IMR-90 (cell line): ENCODE data around the gene PRSS21. TPM values are rescaled to one million over a fixed set of nuclear protein-coding genes. Genes with fewer than 3 reads are reported as not detected.

Experiments used
- ATAC-seq: fragments of 200-7000 bp; cut with Tn5 transposase; 2 replicates; pipeline ENCODE4 v1.9.1; 2020; ENCODE audit warnings: low read depth, mild to moderate bottlenecking, moderate library complexity
- BruUV-seq: library from RNA; stranded (reverse); fragments of 400-500 nt; replicated peaks from 2 replicates; lab custom pipeline; 2021; lab: Mats Ljungman, UMichigan
- CTCF ChIA-PET: fragments of 300-600 bp; formaldehyde crosslinking; extraction: SDS; loops from one replicate; lab custom pipeline; 2021; ENCODE audit warnings: antibody characterized with exemption; lab: Yijun Ruan, JAX
- POLR2A ChIA-PET: fragments of 300-600 bp; sonication (Branson Sonifier 250); formaldehyde crosslinking; loops from one replicate; lab custom pipeline; 2022; ENCODE audit warnings: antibody characterized with exemption; ENCODE audit not compliant: unreplicated experiment; lab: Charles Lee
- DNase-seq: peaks from one replicate; pipeline ENCODE4 v3.0.0; 2013
- H2AFZ ChIP-seq: replicated peaks from 2 replicates; pipeline ENCODE3; 2013; ENCODE audit warnings: low read length, mild to moderate bottlenecking; ENCODE audit not compliant: poor library complexity
- H2AK5ac ChIP-seq: 2 replicates; pipeline ENCODE4 v1.6.1; 2013; ENCODE audit warnings: low read depth, low read length, inconsistent platforms
- H2AK9ac ChIP-seq: replicated peaks from 2 replicates; pipeline ENCODE3; 2013; ENCODE audit warnings: mild to moderate bottlenecking, low read depth, low read length, moderate library complexity; ENCODE audit not compliant: poor library complexity
- H2BK120ac ChIP-seq: 2 replicates; pipeline ENCODE4 v1.6.1; 2013; ENCODE audit warnings: low read depth, low read length, inconsistent platforms
- H2BK15ac ChIP-seq: 3 replicates; pipeline ENCODE4 v1.6.1; 2013; ENCODE audit warnings: low read depth, low read length, inconsistent platforms
- H2BK20ac ChIP-seq: 2 replicates; pipeline ENCODE4 v1.6.1; 2013; ENCODE audit warnings: low read depth, mild to moderate bottlenecking, inconsistent platforms, low read length, moderate library complexity
- H2BK5ac ChIP-seq: 2 replicates; pipeline ENCODE4 v1.6.1; 2013; ENCODE audit warnings: mild to moderate bottlenecking, low read depth, low read length, inconsistent platforms; ENCODE audit not compliant: poor library complexity, severe bottlenecking
- H3K14ac ChIP-seq: replicated peaks from 2 replicates; pipeline ENCODE4 v1.6.1; 2013; ENCODE audit warnings: low read depth, low read length, inconsistent platforms
- H3K18ac ChIP-seq: 2 replicates; pipeline ENCODE4 v1.6.1; 2013; ENCODE audit warnings: low read depth, low read length, control low read depth
- H3K23ac ChIP-seq: 2 replicates; pipeline ENCODE4 v1.6.1; 2013; ENCODE audit warnings: low read depth, low read length, inconsistent platforms
- H3K27ac ChIP-seq: 2 replicates; pipeline ENCODE4 v1.5.1; 2013; ENCODE audit warnings: mild to moderate bottlenecking, control low read depth, low read length; ENCODE audit not compliant: insufficient read depth
- H3K27me3 ChIP-seq: 2 replicates; pipeline ENCODE4 v1.6.1; 2013; ENCODE audit warnings: low read length; ENCODE audit not compliant: control insufficient read depth, insufficient read depth
- H3K36me3 ChIP-seq: 2 replicates; pipeline ENCODE4 v1.6.1; 2013; ENCODE audit warnings: low read length, mixed read lengths; ENCODE audit not compliant: control insufficient read depth, insufficient read depth
- H3K4ac ChIP-seq: 2 replicates; pipeline ENCODE4 v1.6.1; 2013; ENCODE audit warnings: low read depth, low read length, inconsistent platforms
- H3K4me1 ChIP-seq: 2 replicates; pipeline ENCODE4 v1.6.1; 2013; ENCODE audit warnings: low read length, mixed read lengths; ENCODE audit not compliant: control insufficient read depth, insufficient read depth
- H3K4me2 ChIP-seq: 2 replicates; pipeline ENCODE4 v1.6.1; 2013; ENCODE audit warnings: low read depth, mild to moderate bottlenecking, control low read depth, low read length, moderate library complexity
- H3K4me3 ChIP-seq: 2 replicates; pipeline ENCODE4 v1.5.1; 2013; ENCODE audit warnings: low read depth, mild to moderate bottlenecking, control low read depth, low read length, moderate library complexity; ENCODE audit not compliant: insufficient read depth
- H3K56ac ChIP-seq: 2 replicates; pipeline ENCODE4 v1.6.1; 2013; ENCODE audit warnings: low read length, inconsistent platforms; ENCODE audit not compliant: insufficient read depth; ENCODE audit errors: extremely low read depth
- H3K79me1 ChIP-seq, 2 experiments: 2 replicates each; pipeline ENCODE4 v1.6.1; 2013; ENCODE audit warnings: low read length in 2 of 2, inconsistent platforms in 1 of 2, low read depth in 1 of 2
- H3K9ac ChIP-seq: 2 replicates; pipeline ENCODE4 v1.6.1; 2013; ENCODE audit warnings: low read depth, low read length, control low read depth
- H3K9me1 ChIP-seq: 2 replicates; pipeline ENCODE4 v1.6.1; 2013; ENCODE audit warnings: low read length, inconsistent platforms; ENCODE audit not compliant: insufficient read depth
- H3K9me3 ChIP-seq: 2 replicates; pipeline ENCODE4 v1.6.1; 2013; ENCODE audit warnings: low read length; ENCODE audit not compliant: control insufficient read depth, insufficient read depth
- H4K20me1 ChIP-seq: 2 replicates; pipeline ENCODE4 v1.6.1; 2013; ENCODE audit warnings: low read length, inconsistent platforms; ENCODE audit not compliant: insufficient read depth
- H4K5ac ChIP-seq: 2 replicates; pipeline ENCODE4 v1.6.1; 2013; ENCODE audit warnings: mild to moderate bottlenecking, low read depth, low read length, control low read depth
- H4K8ac ChIP-seq, 2 experiments: 2 replicates each; pipeline ENCODE4 v1.6.1; 2013; ENCODE audit warnings: low read depth in 2 of 2, low read length in 2 of 2, control low read depth in 1 of 2, inconsistent platforms in 1 of 2
- H4K91ac ChIP-seq: 2 replicates; pipeline ENCODE4 v1.6.1; 2013; ENCODE audit warnings: low read depth, low read length, inconsistent platforms; ENCODE audit not compliant: insufficient read depth
- MAFK ChIP-seq: IDR thresholded peaks from 2 replicates; pipeline ENCODE4 v1.6.1; 2012; ENCODE audit warnings: low read depth, low read length, improper control_type of control experiment
- MAZ ChIP-seq: IDR thresholded peaks from 2 replicates; pipeline ENCODE4 v1.6.1; 2012; ENCODE audit warnings: low read depth, mild to moderate bottlenecking, low read length, improper control_type of control experiment, moderate library complexity, borderline replicate concordance
- POLR2A ChIP-seq: IDR thresholded peaks from 2 replicates; pipeline ENCODE4 v1.6.1; 2012; ENCODE audit warnings: mild to moderate bottlenecking, low read depth, low read length
- RAD21 ChIP-seq: IDR thresholded peaks from 2 replicates; pipeline ENCODE4 v1.6.1; 2012; ENCODE audit warnings: low read length, improper control_type of control experiment
- RFX5 ChIP-seq: IDR thresholded peaks from 2 replicates; pipeline ENCODE4 v1.8.0; 2012; ENCODE audit warnings: low read depth, mild to moderate bottlenecking, low read length, moderate library complexity
- WGBS, 2 experiments: methylation state at CpG; one replicate each; pipeline versions ENCODE4 v1.1.5 to v1.1.7; 2013; ENCODE audit warnings: missing lambda C conversion rate in 2 of 2; ENCODE audit not compliant: insufficient read length in 1 of 2; ENCODE audit errors: extremely low coverage in 2 of 2; 5-methylcytosine and 5-hydroxymethylcytosine counted together
- dilution Hi-C: fragments of 300-500 bp; cut with HindIII; formaldehyde crosslinking; loops from one replicate; pipeline ENCODE4 v1.14.3; 2018; ENCODE audit warnings: low sequenced_read_pairs; ENCODE audit not compliant: unreplicated experiment
- in situ Hi-C: fragments of 300-500 bp; cut with MboI; formaldehyde crosslinking; loops from 3 replicates; pipeline ENCODE4 v1.14.3; 2019; ENCODE audit warnings: low sequenced_read_pairs, inconsistent platforms, mixed read lengths
- intact Hi-C: fragments of 100-400 bp; cut with micrococcal nuclease; formaldehyde crosslinking; loops from 2 replicates; pipeline ENCODE4 v1.10.0; 2022
- polyA plus RNA-seq, 3 experiments: library from polyadenylated mRNA; depleted of rRNA; stranded (reverse); fragments of >200 nt; gene quantifications; 2 replicates each; pipeline ENCODE4 v1.2.3, GENCODE V29; 2012; ENCODE audit warnings: low replicate concordance in 1 of 3
- total RNA-seq: library from RNA; depleted of rRNA; stranded (reverse); fragments of >200 nt; gene quantifications from 2 replicates; pipeline ENCODE4 v1.2.3, GENCODE V29; 2012
- TF ChIP-seq, protein P1 (sequence below): fragments of 150-350 bp; IDR thresholded peaks from 2 replicates; pipeline ENCODE4 v1.6.1; 2016; ENCODE audit warnings: low read depth, mild to moderate bottlenecking, low read length, moderate library complexity, borderline replicate concordance
- TF ChIP-seq, protein P2 (sequence below): fragments of 150-350 bp; IDR thresholded peaks from 2 replicates; pipeline ENCODE4 v1.6.1; 2017; ENCODE audit warnings: mild to moderate bottlenecking, antibody characterized with exemption, low read length, low read depth

PRSS21 gene
- total and polyA plus RNA-seq, 2 of the 4 experiments (the other 2 are of a cell fraction) = 0.21 TPM; not detected in 1

DNA sequence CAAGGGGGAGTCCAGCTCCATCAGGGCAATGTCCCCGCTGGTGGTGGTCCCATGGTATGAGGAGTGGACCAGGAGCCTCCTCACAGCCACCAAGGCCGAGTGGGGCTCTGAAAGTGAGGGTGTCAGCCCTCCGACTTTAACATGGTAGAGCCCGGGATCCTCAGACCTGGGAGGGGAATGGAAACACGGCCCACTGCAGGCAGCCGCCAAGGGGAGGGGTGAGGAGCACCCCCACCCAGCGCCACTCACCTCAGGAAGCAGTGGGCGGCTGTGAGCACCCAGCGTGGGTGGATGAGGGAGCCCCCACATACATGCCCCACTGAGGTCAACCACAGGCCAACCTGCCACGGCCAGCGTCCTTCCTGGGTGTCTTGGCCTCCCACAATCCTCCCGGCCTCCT, 23.9 kb downstream of the PRSS21 start (continued):
- TF ChIP-seq, protein P1, sequence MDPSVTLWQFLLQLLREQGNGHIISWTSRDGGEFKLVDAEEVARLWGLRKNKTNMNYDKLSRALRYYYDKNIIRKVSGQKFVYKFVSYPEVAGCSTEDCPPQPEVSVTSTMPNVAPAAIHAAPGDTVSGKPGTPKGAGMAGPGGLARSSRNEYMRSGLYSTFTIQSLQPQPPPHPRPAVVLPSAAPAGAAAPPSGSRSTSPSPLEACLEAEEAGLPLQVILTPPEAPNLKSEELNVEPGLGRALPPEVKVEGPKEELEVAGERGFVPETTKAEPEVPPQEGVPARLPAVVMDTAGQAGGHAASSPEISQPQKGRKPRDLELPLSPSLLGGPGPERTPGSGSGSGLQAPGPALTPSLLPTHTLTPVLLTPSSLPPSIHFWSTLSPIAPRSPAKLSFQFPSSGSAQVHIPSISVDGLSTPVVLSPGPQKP = no peak

DNA sequence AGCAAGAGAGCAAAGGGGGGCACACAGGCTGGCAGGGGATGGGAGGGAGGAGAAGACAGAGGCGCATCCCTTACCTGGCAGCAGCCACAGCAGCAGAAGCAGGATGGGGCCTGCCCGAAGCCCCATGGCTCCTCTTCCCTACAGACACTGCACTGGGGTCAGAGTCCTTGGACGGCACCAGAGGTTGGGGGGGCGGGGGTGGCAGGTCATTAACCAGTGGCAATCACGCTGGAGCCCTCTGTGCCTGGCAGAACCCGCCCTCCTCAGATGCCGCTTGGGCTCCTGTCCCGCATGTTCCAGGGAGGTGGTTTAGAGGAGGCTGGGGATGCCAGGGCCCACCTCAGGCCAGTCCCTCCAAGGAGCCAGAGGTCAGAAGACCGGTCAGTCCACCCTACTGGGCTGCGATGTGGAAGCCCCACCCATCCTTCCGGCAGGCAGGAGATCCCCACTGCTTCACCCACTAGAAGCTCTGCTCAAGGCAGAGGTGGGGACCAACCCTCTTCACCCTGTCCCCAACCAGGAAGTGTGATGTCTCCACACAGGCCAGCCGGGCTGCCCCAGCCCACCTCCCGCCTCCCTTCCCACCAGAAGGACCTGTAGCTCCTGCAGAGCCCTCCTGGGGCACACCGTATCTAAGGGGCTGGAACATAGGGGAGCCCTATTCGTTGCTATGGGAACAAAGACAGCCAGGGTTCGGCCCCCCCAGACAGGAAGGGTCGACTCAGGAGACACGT, 24.7 kb downstream of the PRSS21 start:
- Histone ChIP-seq H2BK120ac (no peak overlapping the region), H3K4me1 (peaks cover 3% of the 10 kb centered on the region), H3K9me3 (no peaks in the 10 kb centered on the region), H3K4me3 (no peak overlapping the region), H2AK9ac (no peak overlapping the region), H2BK15ac (no peak overlapping the region), H3K27me3 (no peaks in the 10 kb centered on the region; the same call in 1 of the 2 replicates), H3K27ac (no peak overlapping the region), H2AFZ (peak overlapping the region; percentile 78), H3K79me1 (no peaks in the 10 kb centered on the region), H2AK5ac (no peak overlapping the region), H3K4me2 (no peak overlapping the region), H3K56ac (no peak overlapping the region), H2BK20ac (no peak overlapping the region), H3K9ac (no peak overlapping the region), H3K18ac (no peak overlapping the region), H2BK5ac (no peak overlapping the region), H3K36me3 (no peaks in the 10 kb centered on the region), H3K23ac (no peak overlapping the region), H3K14ac (no peak overlapping the region), H4K5ac (no peak overlapping the region), H4K91ac (no peak overlapping the region), H4K8ac (peak overlapping the region in 1 of 2 experiments; percentile 82; a peak in 1 of 4 replicates), H3K4ac (no peak overlapping the region), H3K9me1 (peaks cover under 1% of the 10 kb centered on the region), H4K20me1 (no peaks in the 10 kb centered on the region)
- ATAC-seq = no peak
- DNase-seq = no peak
- TF ChIP-seq, protein P1 = no peak
- TF ChIP-seq POLR2A (no peak), MAZ (no peak), RFX5 (no peak), MAFK (no peak), RAD21 (no peak)
- TF ChIP-seq, protein P2, sequence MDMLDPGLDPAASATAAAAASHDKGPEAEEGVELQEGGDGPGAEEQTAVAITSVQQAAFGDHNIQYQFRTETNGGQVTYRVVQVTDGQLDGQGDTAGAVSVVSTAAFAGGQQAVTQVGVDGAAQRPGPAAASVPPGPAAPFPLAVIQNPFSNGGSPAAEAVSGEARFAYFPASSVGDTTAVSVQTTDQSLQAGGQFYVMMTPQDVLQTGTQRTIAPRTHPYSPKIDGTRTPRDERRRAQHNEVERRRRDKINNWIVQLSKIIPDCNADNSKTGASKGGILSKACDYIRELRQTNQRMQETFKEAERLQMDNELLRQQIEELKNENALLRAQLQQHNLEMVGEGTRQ = no peak
- WGBS, 2 experiments = 92% methylated on average over 2 of the region's 18 CpGs; no CpG with 5 or more reads in 1 of the 2 experiments
- in situ Hi-C loops = no loop called here
- no TSS peak for BruUV-seq
- intact Hi-C loops = no loop called here
- ChIA-PET POLR2A (no interaction called here), CTCF (no interaction called here)
- dilution Hi-C loops = no loop called here
